ENCODE results near the gene TPPP.
"Not testable (repeated sequence)": the region's sequence is repeated elsewhere in the genome, so short reads cannot be mapped to it uniquely, and the experiment has no call there.

GRCh38 chr5:682651-683358, 10.3 kb downstream of the TPPP start:
- not testable (repeated sequence) for TF ChIP-seq CTCF (IDR thresholded peaks at IDR 0.05; ENCODE audit: extremely low read depth in 1 of 2, insufficient read depth in 1 of 2, low read depth in 1 of 2, low read length in 2 of 2); POLR2AphosphoS5 (IDR thresholded peaks at IDR 0.05; ENCODE audit: insufficient read depth, low read depth, low read length); POLR2A (IDR thresholded peaks at IDR 0.05; ENCODE audit: low read depth, low read length); JUN (IDR thresholded peaks at IDR 0.05; ENCODE audit: borderline replicate concordance, insufficient read depth, insufficient read length, low read depth); EZH2 (IDR thresholded peaks at IDR 0.05; ENCODE audit: borderline replicate concordance, low read depth, low read length, severe bottlenecking)
